Fibroblast of mammary gland (primary cell): ENCODE results near the gene HIRIP3.

ENCODE experiments used
- DNase-seq: peaks from one replicate; pipeline ENCODE4 v3.0.0-alpha.2; 2010; ENCODE audit warnings: low read depth
- H3K4me3 ChIP-seq: 2 replicates; pipeline ENCODE4 v1.5.1; 2011; ENCODE audit warnings: low read depth, mild to moderate bottlenecking, low read length, moderate library complexity; ENCODE audit not compliant: control insufficient read depth
- TF ChIP-seq, protein P1 (sequence below): conservative IDR thresholded peaks from 2 replicates; pipeline ENCODE4 v1.5.1; 2011; ENCODE audit warnings: low read depth, low read length, inconsistent platforms; ENCODE audit not compliant: control insufficient read depth, insufficient read depth

The HIRIP3 gene

DNA sequence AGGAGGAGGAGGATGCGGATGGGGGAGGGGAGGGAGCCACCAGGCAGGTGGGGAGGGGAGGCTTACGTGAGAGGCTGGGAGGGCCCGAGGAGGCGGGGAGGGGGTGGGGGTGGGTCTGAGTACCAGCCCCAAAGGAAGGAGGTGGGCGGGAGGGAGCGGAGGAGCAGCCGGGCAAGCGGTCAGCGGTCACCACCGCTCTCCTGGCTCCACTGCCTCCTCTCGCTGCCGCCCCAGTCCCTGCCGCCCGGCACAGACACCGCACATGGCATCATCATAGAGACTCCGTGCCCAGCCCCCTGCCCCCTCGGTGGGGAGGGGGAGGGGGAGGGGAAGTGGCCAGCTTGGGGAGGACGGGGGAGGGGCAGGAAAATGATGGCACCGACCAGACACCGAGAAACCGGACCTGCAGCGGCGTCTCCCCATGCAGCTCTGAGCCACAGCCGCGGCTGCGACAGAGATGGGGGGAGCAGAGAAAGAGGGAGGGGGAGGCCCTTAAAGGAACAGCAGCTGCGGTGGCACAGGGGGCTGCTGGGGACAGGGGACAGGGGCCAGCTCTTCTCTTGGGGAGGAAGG lies 35.5 kb upstream of the HIRIP3 start, which contains the start of gene TLCD3B:
Gene TLCD3B (minus strand): TSS at position 431 of the 573 bp plus-strand sequence. CDS start 744 bp downstream, outside the sequence.
- no peak for DNase-seq

DNA sequence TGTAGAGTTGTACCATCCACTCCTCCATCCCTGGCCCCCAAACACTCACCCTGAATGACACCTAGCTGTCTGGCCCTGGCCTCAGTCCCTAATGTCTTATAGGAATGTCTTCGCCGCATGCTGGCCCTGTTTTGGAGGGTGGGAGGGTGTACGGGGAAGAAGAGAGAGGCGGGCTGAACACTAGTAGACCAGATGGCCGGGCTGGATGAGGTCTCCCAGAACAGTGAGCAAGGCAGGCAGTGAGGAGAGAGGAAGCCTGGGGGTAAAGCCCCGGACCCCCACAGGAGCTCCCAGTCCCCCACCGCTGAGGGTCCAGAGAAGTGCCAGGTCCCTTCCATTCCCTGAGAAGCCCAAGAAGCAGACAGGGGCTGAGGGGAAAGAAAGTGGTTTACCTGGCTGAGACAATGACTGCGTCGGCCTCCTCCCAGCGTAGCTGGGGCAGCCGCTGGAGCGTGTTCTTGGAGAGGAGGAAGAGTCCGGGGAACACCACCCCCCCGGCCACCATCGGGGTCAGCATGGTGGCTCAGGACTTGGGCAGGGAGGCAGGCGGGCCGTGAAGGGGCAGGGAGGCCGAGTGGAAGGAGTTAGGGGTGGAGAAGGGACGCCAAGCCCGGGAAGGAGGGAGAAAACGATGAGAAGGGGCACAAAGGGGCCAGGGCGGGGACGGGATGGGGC lies 34.7 kb upstream of the HIRIP3 start:
- no peak overlapping the region for H3K4me3 ChIP-seq
- TF ChIP-seq, protein P1, sequence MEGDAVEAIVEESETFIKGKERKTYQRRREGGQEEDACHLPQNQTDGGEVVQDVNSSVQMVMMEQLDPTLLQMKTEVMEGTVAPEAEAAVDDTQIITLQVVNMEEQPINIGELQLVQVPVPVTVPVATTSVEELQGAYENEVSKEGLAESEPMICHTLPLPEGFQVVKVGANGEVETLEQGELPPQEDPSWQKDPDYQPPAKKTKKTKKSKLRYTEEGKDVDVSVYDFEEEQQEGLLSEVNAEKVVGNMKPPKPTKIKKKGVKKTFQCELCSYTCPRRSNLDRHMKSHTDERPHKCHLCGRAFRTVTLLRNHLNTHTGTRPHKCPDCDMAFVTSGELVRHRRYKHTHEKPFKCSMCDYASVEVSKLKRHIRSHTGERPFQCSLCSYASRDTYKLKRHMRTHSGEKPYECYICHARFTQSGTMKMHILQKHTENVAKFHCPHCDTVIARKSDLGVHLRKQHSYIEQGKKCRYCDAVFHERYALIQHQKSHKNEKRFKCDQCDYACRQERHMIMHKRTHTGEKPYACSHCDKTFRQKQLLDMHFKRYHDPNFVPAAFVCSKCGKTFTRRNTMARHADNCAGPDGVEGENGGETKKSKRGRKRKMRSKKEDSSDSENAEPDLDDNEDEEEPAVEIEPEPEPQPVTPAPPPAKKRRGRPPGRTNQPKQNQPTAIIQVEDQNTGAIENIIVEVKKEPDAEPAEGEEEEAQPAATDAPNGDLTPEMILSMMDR = no peak
- DNase-seq = no peak

More for the DNA sequence above, 35.5 kb upstream of the HIRIP3 start, which contains the start of gene TLCD3B:
- TF ChIP-seq, protein P1 = no peak
- no peak within 1 kb of the TSS for H3K4me3 ChIP-seq

DNA sequence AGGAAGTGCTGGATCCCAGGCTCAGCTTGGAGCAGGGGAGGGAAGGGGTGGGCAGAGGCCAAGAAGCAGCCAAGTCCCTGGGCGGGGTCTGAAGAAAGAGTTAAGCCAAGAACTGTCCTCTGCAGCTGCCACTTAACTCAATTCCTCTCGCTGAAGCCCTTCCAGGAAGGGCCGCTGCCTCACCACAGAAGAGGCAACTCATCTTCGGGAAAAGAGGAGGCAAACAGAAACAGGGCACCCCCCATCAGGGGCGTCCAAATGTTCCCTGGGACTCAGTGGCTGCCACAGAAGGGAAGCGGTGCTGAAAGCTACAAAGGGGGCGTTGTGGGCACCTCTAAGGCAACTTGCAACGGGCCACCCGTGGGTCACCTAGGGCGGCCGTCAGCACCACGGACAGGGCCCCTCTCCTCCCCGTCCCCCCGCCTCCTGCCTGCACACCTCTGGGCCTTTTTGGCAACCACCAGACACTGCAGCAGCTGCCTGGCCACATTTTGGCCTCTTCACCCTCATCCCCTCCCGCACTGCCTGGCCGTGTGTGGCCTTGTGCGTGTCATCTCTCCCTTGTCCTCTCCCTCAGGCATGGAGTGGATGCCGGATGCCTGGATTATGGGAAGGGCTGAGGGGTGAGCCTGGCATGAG lies 33.1 kb upstream of the HIRIP3 start:
- H3K4me3 ChIP-seq = no peak overlapping the region
- TF ChIP-seq, protein P1 = no peak
- DNase-seq = no peak

DNA sequence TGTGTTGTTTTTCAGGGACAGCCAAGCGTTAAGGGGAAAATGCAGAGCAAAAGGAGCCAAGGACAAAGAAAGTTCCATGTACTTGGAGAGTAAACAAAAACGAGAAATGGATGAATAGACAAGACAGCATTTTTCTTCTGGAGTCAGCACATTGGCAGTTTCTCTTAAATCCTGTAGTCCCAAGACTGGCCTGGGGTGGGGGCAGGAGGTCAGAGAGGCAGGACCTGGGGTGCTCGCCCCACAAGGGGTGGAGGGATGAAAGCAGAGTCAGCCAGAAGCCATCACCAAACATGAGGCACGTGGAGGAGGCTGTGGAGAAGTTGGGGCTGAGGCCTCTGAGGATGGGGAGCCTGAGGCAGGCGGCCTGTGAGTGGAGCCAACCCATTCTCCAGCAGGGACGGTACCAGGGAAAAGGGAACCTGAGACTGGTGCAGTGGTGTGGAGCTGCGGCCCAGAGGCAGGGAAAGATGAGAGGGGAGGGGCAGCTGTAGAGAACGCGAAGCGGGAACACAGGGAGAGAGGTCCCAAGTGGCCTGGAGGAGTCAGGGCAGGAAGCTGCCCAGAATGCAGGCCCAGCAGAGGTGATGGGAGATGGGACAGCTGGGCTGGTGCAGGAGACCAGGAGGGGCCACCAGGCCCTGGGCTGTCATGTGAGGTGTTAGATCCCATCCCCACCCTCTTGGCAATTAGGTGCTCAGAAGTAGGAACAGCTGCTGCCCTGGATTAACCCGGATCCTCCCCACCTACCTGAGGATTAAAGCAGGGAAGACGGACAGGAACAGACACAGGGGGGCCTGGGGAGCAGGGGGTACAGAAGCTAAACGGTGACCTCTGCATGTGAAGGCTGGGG lies 32.4 kb upstream of the HIRIP3 start:
- no peak overlapping the region for H3K4me3 ChIP-seq
- DNase-seq = no peak
- TF ChIP-seq, protein P1 = no peak

DNA sequence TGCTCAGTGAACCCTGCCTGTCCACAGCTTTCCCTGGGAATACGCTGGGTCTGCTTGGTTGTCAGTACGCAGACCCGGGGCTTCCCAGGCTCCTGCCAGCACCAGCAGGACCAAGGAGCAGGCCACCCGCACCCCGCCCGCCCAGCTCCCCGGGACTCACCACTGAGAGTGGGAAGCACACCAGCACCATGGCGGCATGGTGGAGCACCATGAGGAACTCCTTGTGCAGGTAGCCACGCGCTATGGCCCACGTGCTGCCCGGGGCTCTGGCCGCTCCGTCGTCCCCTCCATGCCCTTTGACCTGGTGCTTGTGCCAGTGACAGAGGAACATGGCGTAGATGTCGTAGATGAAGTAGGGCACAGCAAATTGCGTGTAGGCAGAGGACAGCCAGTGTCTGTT lies 31.0 kb upstream of the HIRIP3 start:
- no peak overlapping the region for H3K4me3 ChIP-seq
- no peak for DNase-seq
- TF ChIP-seq, protein P1 = no peak

DNA sequence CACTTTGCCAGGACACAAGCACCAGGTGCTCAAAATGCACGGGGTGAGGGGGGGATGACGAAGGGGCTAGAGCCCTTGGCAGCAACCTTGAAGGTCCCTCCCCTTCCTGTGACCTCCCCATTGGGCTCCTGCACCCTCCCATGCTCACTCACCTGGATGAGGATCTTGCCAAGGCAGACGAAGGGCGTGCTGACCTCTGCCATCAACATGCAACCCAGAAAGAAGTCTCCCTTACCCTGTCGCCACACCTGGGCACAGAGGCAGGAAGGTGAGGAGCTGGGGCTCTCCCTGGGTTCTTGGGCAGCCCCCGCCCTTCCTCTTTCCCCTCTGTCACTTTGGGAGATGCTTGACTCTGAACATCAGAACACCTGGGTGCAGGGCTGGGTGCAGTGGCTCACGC lies 30.2 kb upstream of the HIRIP3 start:
- H3K4me3 ChIP-seq = no peak overlapping the region
- no peak for DNase-seq
- TF ChIP-seq, protein P1 = no peak
